ENCODE measurements around the gene SMARCA2.

SMARCA2 gene

GRCh38 chr9:2215921-2216441 is 200.8 kb downstream of the SMARCA2 start:
- no peak for DNase-seq (ENCODE audit: low spot score)

DNA sequence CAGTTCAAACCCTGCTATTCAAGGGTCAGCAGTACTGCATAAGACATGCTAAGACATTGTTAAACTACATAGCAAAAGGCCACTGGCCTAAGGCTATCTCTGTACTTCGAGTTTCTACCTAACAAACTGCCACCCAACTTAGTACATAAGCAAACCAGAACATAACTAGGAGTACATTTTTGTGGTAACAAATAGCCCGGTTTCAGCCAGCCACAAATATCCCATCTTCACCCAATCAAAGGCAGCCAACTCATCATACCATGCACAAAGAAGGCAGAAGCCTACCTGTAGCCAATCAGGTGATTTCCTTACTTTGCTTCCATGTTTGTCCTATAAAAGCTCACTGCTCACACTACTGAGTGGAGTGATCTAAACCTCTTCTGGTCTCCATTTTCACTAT is 201.4 kb downstream of the SMARCA2 start:
- no peak for DNase-seq (ENCODE audit: low spot score)

GRCh38 chr9:2217540-2217939 is 202.4 kb downstream of the SMARCA2 start:
- no peak for DNase-seq (ENCODE audit: low spot score)

DNA sequence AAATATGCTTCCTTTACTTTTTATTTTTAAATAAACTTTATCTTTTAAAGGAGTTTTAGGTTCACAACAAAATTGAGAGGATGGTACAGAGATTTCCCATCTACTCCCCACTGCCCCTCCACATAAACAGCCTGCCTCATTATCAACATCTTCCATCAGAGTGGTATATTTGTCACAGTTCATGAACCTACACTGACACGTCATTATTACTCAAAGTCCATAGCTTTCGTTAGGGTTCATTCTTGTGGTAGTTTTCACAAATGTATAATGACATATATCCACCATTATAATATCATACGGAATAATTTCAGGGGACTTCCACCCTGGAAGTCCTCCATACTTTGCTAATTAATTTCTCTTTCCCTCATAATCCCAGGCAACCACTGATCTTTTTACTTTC is 204.9 kb downstream of the SMARCA2 start:
- no peak for DNase-seq (ENCODE audit: low spot score)

GRCh38 chr9:2227144-2227867 is 212.2 kb downstream of the SMARCA2 start:
- no peak for DNase-seq (ENCODE audit: low spot score)

- DNase-seq (ENCODE audit: low spot score) = no peak
Measured at GRCh38 chr9:2228132-2228531, 213.0 kb downstream of the SMARCA2 start.

GRCh38 chr9:2228641-2229040 is 213.5 kb downstream of the SMARCA2 start:
- no peak for DNase-seq (ENCODE audit: low spot score)

- DNase-seq (ENCODE audit: low spot score) = no peak
Measured at GRCh38 chr9:2229109-2229721, 214.1 kb downstream of the SMARCA2 start.

GRCh38 chr9:2230362-2230761 is 215.2 kb downstream of the SMARCA2 start:
- no peak for DNase-seq (ENCODE audit: low spot score)

- no peak for DNase-seq (ENCODE audit: low spot score)
Measured at GRCh38 chr9:2231101-2231500, 216.0 kb downstream of the SMARCA2 start.

DNA sequence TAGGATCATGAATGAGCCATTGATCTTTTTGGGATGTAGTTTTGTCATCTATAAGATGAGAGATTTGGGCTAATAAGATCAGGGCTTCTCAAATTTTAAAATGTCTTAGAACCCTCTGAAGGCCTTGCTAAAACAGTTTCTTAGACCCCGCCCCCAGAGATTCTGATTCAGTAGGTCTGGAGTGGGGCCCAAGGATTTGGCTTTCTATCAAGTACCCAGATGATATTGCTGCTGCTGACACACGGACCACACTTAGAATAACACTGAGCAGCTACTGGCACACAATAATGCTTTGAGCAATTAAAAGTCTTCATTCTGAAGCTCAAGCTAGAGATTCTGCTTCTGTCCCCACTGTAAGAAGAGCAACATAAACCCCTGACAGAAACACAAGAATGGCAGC is 216.7 kb downstream of the SMARCA2 start:
- DNase-seq (ENCODE audit: low spot score) = no peak

- DNase-seq (ENCODE audit: low spot score) = no peak
Measured at GRCh38 chr9:2233274-2233673, 218.1 kb downstream of the SMARCA2 start.

DNA sequence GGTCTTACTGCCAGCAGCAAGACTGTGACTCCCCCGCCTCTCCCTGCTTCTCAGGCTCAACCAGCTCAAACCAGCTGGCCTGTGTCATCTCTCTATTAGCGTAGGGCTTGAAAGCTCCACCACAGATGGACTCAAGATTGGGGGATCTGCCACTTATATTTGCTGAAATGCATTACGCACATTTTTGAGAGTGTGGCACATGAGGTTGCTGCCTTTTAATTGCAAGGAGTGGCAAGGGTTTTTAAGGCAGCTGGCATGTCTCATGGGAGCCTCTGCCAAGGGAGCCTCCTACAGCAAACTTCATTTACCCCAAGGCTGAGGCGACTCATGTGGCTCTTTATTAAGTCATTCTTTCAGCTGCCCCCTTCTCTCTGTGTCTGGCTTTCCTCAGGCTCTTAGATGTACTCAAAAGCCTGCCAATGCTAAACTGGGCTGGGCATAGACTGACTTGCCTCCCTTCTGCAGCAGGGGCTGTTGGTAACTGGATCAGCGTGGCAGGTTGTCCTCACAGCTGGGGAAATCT is 219.3 kb downstream of the SMARCA2 start:
- DNase-seq (ENCODE audit: low spot score) = no peak

GRCh38 chr9:2235623-2236022 is 220.5 kb downstream of the SMARCA2 start:
- DNase-seq (ENCODE audit: low spot score) = no peak

DNA sequence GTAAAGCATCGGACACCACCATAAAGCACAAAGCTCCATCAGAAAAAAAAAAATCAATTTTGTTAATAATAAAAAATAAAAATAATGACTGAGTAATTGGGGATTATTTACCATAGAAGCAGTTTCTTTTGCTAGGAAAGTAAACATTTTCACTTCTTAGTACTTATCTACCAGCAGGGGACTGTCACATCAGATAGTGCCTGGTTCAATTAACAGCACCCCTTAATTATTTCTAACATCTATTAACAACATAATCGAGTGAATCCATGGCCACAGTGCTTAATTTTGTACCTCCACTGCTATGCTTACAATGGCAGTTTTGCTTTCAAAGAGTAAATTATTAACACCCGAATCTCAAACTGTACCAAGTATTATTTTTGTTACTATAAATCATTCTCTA is 221.7 kb downstream of the SMARCA2 start:
- no peak for DNase-seq (ENCODE audit: low spot score)

- no peak for DNase-seq (ENCODE audit: low spot score)
Measured at GRCh38 chr9:2241461-2241835, 226.3 kb downstream of the SMARCA2 start.

- DNase-seq (ENCODE audit: low spot score) = peak; percentile 22
Measured at GRCh38 chr9:2241836-2242741, 226.9 kb downstream of the SMARCA2 start.

DNA sequence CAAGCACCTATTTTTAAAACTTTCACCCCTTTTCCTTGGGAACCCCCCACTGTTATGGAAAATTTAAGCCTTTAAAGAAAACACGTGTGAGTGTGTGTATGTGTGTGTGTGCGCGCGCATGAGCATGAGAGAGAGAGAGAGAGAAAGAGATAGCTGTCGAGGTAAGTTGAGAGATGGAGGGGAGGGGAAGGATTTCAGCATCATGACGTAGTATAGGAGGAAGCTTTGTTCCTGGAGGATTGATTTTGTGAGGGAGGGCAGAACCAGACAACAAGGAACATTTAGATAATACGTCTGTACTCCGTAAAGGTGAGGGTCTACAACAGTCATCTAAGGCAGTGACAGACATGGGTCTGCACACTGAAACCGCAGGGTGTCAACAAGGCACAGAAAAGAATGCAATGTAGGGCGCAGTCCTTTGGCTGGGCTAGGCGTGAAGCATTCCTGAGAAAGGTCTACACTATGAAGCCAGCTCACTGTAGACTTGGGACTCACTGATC is 227.7 kb downstream of the SMARCA2 start:
- DNase-seq (ENCODE audit: low spot score) = no peak
